HG02938 (cell line): ENCODE data around the gene SPATA18.
"Not testable (repeated sequence)": the region's sequence is repeated elsewhere in the genome, so short reads cannot be mapped to it uniquely, and the experiment has no call there.

Source experiments
- ATAC-seq: cut with Tn5 transposase; IDR thresholded peaks from one replicate; pipeline ENCODE4 v1.9.1; 2021; ENCODE audit warnings: mild to moderate bottlenecking, moderate library complexity; ENCODE audit not compliant: unreplicated experiment

Gene SPATA18

GRCh38 chr4:52105276-52105675 lies 54.2 kb downstream of the SPATA18 start:
- ATAC-seq = no peak

- no peak for ATAC-seq
Measured at GRCh38 chr4:52106191-52106590, 55.1 kb downstream of the SPATA18 start.

GRCh38 chr4:52106660-52107059 lies 55.6 kb downstream of the SPATA18 start:
- no peak for ATAC-seq

- no peak for ATAC-seq
Measured at GRCh38 chr4:52107336-52107735, 56.2 kb downstream of the SPATA18 start.

- ATAC-seq = no peak
Measured at GRCh38 chr4:52107745-52108144, 56.6 kb downstream of the SPATA18 start.

- no peak for ATAC-seq
Measured at GRCh38 chr4:52110171-52110570, 59.1 kb downstream of the SPATA18 start.

GRCh38 chr4:52111995-52112394 lies 60.9 kb downstream of the SPATA18 start:
- ATAC-seq = no peak

- no peak for ATAC-seq
Measured at GRCh38 chr4:52112411-52112810, 61.3 kb downstream of the SPATA18 start.

GRCh38 chr4:52116641-52117040 lies 65.5 kb downstream of the SPATA18 start:
- ATAC-seq = no peak

- ATAC-seq = no peak
Measured at GRCh38 chr4:52126226-52126625, 75.1 kb downstream of the SPATA18 start.

GRCh38 chr4:52126966-52127365 lies 75.9 kb downstream of the SPATA18 start:
- ATAC-seq = no peak

GRCh38 chr4:52135171-52135570 lies 84.1 kb downstream of the SPATA18 start:
- no peak for ATAC-seq

GRCh38 chr4:52137152-52137551 lies 86.0 kb downstream of the SPATA18 start:
- not testable (repeated sequence) for ATAC-seq

GRCh38 chr4:52142816-52143215 lies 91.7 kb downstream of the SPATA18 start:
- ATAC-seq = no peak

- ATAC-seq = no peak
Measured at GRCh38 chr4:52143815-52144214, 92.7 kb downstream of the SPATA18 start.

GRCh38 chr4:52144372-52144771 lies 93.3 kb downstream of the SPATA18 start:
- no peak for ATAC-seq
